HepG2 (cell line): ENCODE measurements around the gene TSPAN31. TPM values are rescaled to one million over a fixed set of nuclear protein-coding genes. Genes with fewer than 3 reads are reported as not detected.

Experiments
- ATM ChIP-seq: fragments of 450-650 bp; IDR thresholded peaks from 2 replicates; pipeline ENCODE4 v1.7.1; 2017; ENCODE audit warnings: mild to moderate bottlenecking, borderline replicate concordance
- CEBPB ChIP-seq: IDR thresholded peaks from 2 replicates; pipeline ENCODE4 v1.6.1; 2011; ENCODE audit warnings: low read depth, low read length, improper control_type of control experiment, borderline replicate concordance
- CERS6 ChIP-seq: sonication (generic); formaldehyde crosslinking; IDR thresholded peaks from 2 replicates; pipeline ENCODE4 v1.5.0; 2020; ENCODE audit warnings: missing genetic modification reagents
- GATAD1 ChIP-seq: IDR thresholded peaks from 2 replicates; pipeline ENCODE4 v1.6.1; 2016; ENCODE audit warnings: missing genetic modification reagents, missing compliant biosample characterization
- HES4 ChIP-seq: sonication (generic); formaldehyde crosslinking; IDR thresholded peaks from 2 replicates; pipeline ENCODE4 v1.9.0; 2021; ENCODE audit warnings: mild to moderate bottlenecking, missing genetic modification reagents, borderline replicate concordance
- HNRNPH1 ChIP-seq: fragments of 200-400 bp; formaldehyde crosslinking; optimal IDR thresholded peaks from 2 replicates; pipeline ENCODE3; 2017; ENCODE audit warnings: mild to moderate bottlenecking, low read depth, low read length
- MBD4 ChIP-seq: IDR thresholded peaks from 2 replicates; pipeline ENCODE4 v1.6.1; 2012; ENCODE audit warnings: low read length, inconsistent platforms, borderline replicate concordance
- NR2F1 ChIP-seq, 2 experiments: fragments of 450-650 bp in 1 of 2; formaldehyde crosslinking in 1 of 2; IDR thresholded peaks; 2 replicates each; pipeline versions ENCODE4 v1.5.0 to v1.6.1; 2016 to 2020; ENCODE audit warnings: mild to moderate bottlenecking in 1 of 2, missing compliant biosample characterization in 1 of 2, missing genetic modification reagents in 1 of 2, moderate library complexity in 1 of 2
- RERE ChIP-seq: IDR thresholded peaks from 2 replicates; pipeline ENCODE4 v1.6.1; 2016; ENCODE audit warnings: low read depth, missing genetic modification reagents, missing compliant biosample characterization
- RFX3 ChIP-seq: IDR thresholded peaks from 2 replicates; pipeline ENCODE4 v1.6.1; 2016; ENCODE audit warnings: missing biosample characterization, missing genetic modification reagents
- SOX5 ChIP-seq: IDR thresholded peaks from 2 replicates; pipeline ENCODE4 v1.6.1; 2016; ENCODE audit warnings: borderline replicate concordance
- TOE1 ChIP-seq: sonication (generic); formaldehyde crosslinking; IDR thresholded peaks from 2 replicates; pipeline ENCODE4 v1.4.0; 2020; ENCODE audit warnings: mild to moderate bottlenecking, missing genetic modification reagents
- ZBTB10 ChIP-seq: sonication (generic); formaldehyde crosslinking; IDR thresholded peaks from 2 replicates; pipeline ENCODE4 v1.4.0; 2020; ENCODE audit warnings: missing genetic modification reagents, borderline replicate concordance
- ZEB1 ChIP-seq: IDR thresholded peaks from 2 replicates; pipeline ENCODE4 v1.6.1; 2012; ENCODE audit warnings: mild to moderate bottlenecking, low read depth, inconsistent platforms; ENCODE audit not compliant: insufficient replicate concordance
- ZFP62 ChIP-seq: sonication (generic); formaldehyde crosslinking; IDR thresholded peaks from 2 replicates; pipeline ENCODE4 v1.4.0; 2020; ENCODE audit warnings: missing genetic modification reagents
- ZNF33A ChIP-seq: sonication (generic); formaldehyde crosslinking; IDR thresholded peaks from 2 replicates; pipeline ENCODE4 v1.5.1; 2020; ENCODE audit warnings: missing genetic modification reagents, mild to moderate bottlenecking, moderate library complexity, borderline replicate concordance
- ZNF564 ChIP-seq: sonication (generic); formaldehyde crosslinking; IDR thresholded peaks from 2 replicates; pipeline ENCODE4 v1.8.1; 2023; ENCODE audit warnings: mild to moderate bottlenecking, missing genetic modification reagents
- ZNF674 ChIP-seq: sonication (generic); formaldehyde crosslinking; IDR thresholded peaks from 2 replicates; pipeline ENCODE4 v1.5.0; 2020; ENCODE audit warnings: low read depth, mild to moderate bottlenecking, missing genetic modification reagents
- ZNF746 ChIP-seq: sonication (generic); formaldehyde crosslinking; IDR thresholded peaks from 2 replicates; pipeline ENCODE4 v1.8.0; 2022; ENCODE audit warnings: mild to moderate bottlenecking, missing genetic modification reagents
- ZSCAN5A ChIP-seq: sonication (generic); formaldehyde crosslinking; IDR thresholded peaks from 2 replicates; pipeline ENCODE4 v1.8.0; 2022; ENCODE audit warnings: mild to moderate bottlenecking, missing genetic modification reagents, borderline replicate concordance
- polyA plus RNA-seq, 8 experiments: library from polyadenylated mRNA; depleted of rRNA in 3 of 8; stranded (reverse) in 7 of 8; unstranded in 1 of 8; fragments of >200 nt; fragmentation: Illumina TruSeq in 4 of 8; extraction: Trizol in 4 of 8; gene quantifications; 2 replicates each; pipeline versions ENCODE4 v1.2.1 to v1.2.3, GENCODE V29; 2011 to 2016; ENCODE audit warnings: low read depth in 4 of 8, missing spikeins in 1 of 8, mixed read lengths in 1 of 8; ENCODE audit not compliant: insufficient read depth in 1 of 8
- total RNA-seq, 5 experiments: library from RNA; depleted of rRNA; stranded (reverse); fragments of >200 nt; fragmentation: Illumina TruSeq; extraction: Trizol; gene quantifications; 2 replicates each; pipeline ENCODE4 v1.2.3, GENCODE V29; 2016; ENCODE audit warnings: low read depth in 1 of 5

TSPAN31 gene
- total and polyA plus RNA-seq, 2 of the 13 experiments (the other 11 are each of a cell fraction or from before 2014, with no cell fraction given): 10.4 to 24.6 TPM

GRCh38 chr12:57771873-57772428 lies 27.1 kb downstream of the TSPAN31 start, which contains the start of gene METTL1 (continued):
- TF ChIP-seq RFX3: no peak
- no peak; the same call in 1 of the 2 replicates for TF ChIP-seq RERE (CRISPR knock-in tag)
- no peak for TF ChIP-seq ZBTB10 (CRISPR knock-in tag)
- no peak for TF ChIP-seq ZNF33A (CRISPR knock-in tag)
- peak in 1 of 2 experiments; percentile 8; a peak in 1 of 4 replicates for TF ChIP-seq NR2F1 (CRISPR knock-in tag; IDR thresholded peaks at IDR 0.05)
- TF ChIP-seq ZNF564 (CRISPR knock-in tag): peak; percentile 75
- TF ChIP-seq CERS6 (CRISPR knock-in tag): no peak
- peak; percentile 96 for TF ChIP-seq GATAD1
- TF ChIP-seq ZNF746 (CRISPR knock-in tag): no peak
- peak; percentile 56; the same call in 1 of the 2 replicates for TF ChIP-seq HES4 (CRISPR knock-in tag)
- no peak for TF ChIP-seq HNRNPH1
- TF ChIP-seq ZEB1: peak; percentile 13
- TF ChIP-seq ATM: no peak
- no peak for TF ChIP-seq TOE1 (CRISPR knock-in tag)
- no peak for TF ChIP-seq CEBPB
- TF ChIP-seq ZSCAN5A (CRISPR knock-in tag): 0 out of 2 replicates have a peak, but pooled peaks have one; percentile 84
- TF ChIP-seq ZFP62: no peak
- TF ChIP-seq MBD4: no peak
- no peak for TF ChIP-seq ZNF674
- TF ChIP-seq SOX5 (CRISPR knock-in tag): peak; percentile 54; the same call in 1 of the 2 replicates
